PC-9 (cell line): ENCODE data around the gene EVX1.

Source experiments
- CTCF ChIP-seq: fragments of 200-600 bp; sonication (generic); conservative IDR thresholded peaks from 2 replicates; pipeline ENCODE4 v1.6.1; 2017; ENCODE audit warnings: mixed run types, antibody characterized with exemption, mild to moderate bottlenecking, moderate library complexity
- EZH2 ChIP-seq: fragments of 200-600 bp; sonication (generic); IDR thresholded peaks from 2 replicates; pipeline ENCODE4 v1.8.0; 2017; ENCODE audit warnings: antibody characterized with exemption, low read depth

GRCh38 chr7:27237735-27238334 lies 4.8 kb upstream of the EVX1 start:
- TF ChIP-seq CTCF (no peak), EZH2 (no peak)
